ENCODE measurements around the gene SCAMP3.
"Not testable (repeated sequence)": the region's sequence is repeated elsewhere in the genome, so short reads cannot be mapped to it uniquely, and the experiment has no call there.

SCAMP3 gene

GRCh38 chr1:155254228-155254713 lies 7.9 kb downstream of the SCAMP3 start:
- DNase-seq, result no peak

- DNase-seq, result no peak
Observed at GRCh38 chr1:155253797-155254196, 8.4 kb downstream of the SCAMP3 start.

GRCh38 chr1:155253208-155253607 lies 9.0 kb downstream of the SCAMP3 start:
- no peak for DNase-seq

- no peak for DNase-seq
Observed at GRCh38 chr1:155251566-155251965, 10.6 kb downstream of the SCAMP3 start.

GRCh38 chr1:155250633-155251449 lies 11.3 kb downstream of the SCAMP3 start:
- DNase-seq, result peak; percentile 95

GRCh38 chr1:155250246-155250632 lies 11.9 kb downstream of the SCAMP3 start:
- DNase-seq, result no peak

GRCh38 chr1:155247667-155248553 lies 14.2 kb downstream of the SCAMP3 start:
- DNase-seq, result no peak

- not testable (repeated sequence) for DNase-seq
Observed at GRCh38 chr1:155246796-155247195, 15.4 kb downstream of the SCAMP3 start.

GRCh38 chr1:155245163-155245524 lies 17.0 kb downstream of the SCAMP3 start:
- DNase-seq, result no peak

GRCh38 chr1:155244368-155245162 lies 17.6 kb downstream of the SCAMP3 start:
- DNase-seq, result peak; percentile 98

- no peak for DNase-seq
Observed at GRCh38 chr1:155242805-155243358, 19.3 kb downstream of the SCAMP3 start.

GRCh38 chr1:155241841-155242264 lies 20.3 kb downstream of the SCAMP3 start:
- DNase-seq, result peak; percentile 28

- peak; percentile 85 for DNase-seq
Observed at GRCh38 chr1:155241069-155241679, 21.0 kb downstream of the SCAMP3 start.

- no peak for DNase-seq
Observed at GRCh38 chr1:155236451-155236850, 25.7 kb downstream of the SCAMP3 start.

- DNase-seq, result peak; percentile 49
Observed at GRCh38 chr1:155235375-155235774, 26.8 kb downstream of the SCAMP3 start.

GRCh38 chr1:155233502-155233901 lies 28.7 kb downstream of the SCAMP3 start:
- DNase-seq, result not testable (repeated sequence)

- not testable (repeated sequence) for DNase-seq
Observed at GRCh38 chr1:155232001-155232978, 29.9 kb downstream of the SCAMP3 start.

- DNase-seq, result not testable (repeated sequence)
Observed at GRCh38 chr1:155231302-155231701, 30.9 kb downstream of the SCAMP3 start.

- DNase-seq, result no peak
Observed at GRCh38 chr1:155228096-155228427, 34.1 kb downstream of the SCAMP3 start.

GRCh38 chr1:155227261-155228095 lies 34.7 kb downstream of the SCAMP3 start:
- DNase-seq, result peak; percentile 100

Data from CD4-positive, alpha-beta T cell treated with Interleukin-17A for 1 hour (primary cell).